ENCODE data around the gene LRP1B.

Gene LRP1B

DNA sequence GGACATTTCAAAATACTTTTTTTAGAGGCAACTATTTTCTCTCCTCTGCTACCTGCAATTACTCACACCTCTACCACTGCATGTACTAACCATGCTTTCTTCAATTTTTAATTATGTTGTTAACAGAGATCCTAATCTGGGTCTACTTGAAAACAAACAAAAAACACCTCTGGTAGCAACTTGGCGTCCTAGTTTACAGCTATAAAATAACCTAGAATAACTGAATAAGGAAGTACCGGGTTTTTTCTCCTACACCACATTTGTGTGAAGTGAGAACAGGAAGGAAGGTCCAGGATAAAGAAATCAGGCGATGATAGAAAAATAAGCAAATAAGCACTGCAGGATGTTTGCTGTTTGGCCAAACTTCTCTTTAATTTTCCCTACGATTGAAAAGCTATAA is 633.5 kb downstream of the LRP1B start:
- Histone ChIP-seq H3K79me2 (ENCODE audit: control insufficient read depth, insufficient read depth, low read length) (no peaks in the 10 kb centered on the region), H2BK15ac (replicated peaks; ENCODE audit: low read depth) (no peak overlapping the region), H3K56ac (ENCODE audit: low read length) (no peak overlapping the region), H3K27me3 (ENCODE audit: insufficient read depth, low read length, poor library complexity) (no peaks in the 10 kb centered on the region), H3K4me3 (ENCODE audit: low read length) (no peak overlapping the region), H3K4ac (ENCODE audit: low read depth, low read length) (no peak overlapping the region), H2BK5ac (ENCODE audit: low read length) (no peak overlapping the region), H4K8ac (ENCODE audit: low read depth, low read length) (no peak overlapping the region), H3K18ac (ENCODE audit: low read length) (no peak overlapping the region), H3K79me1 (ENCODE audit: low read length) (no peaks in the 10 kb centered on the region), H3K23ac (ENCODE audit: low read length) (no peak overlapping the region), H4K5ac (ENCODE audit: low read length) (no peak overlapping the region), H3K36me3 (ENCODE audit: control insufficient read depth, insufficient read depth, low read length) (no peaks in the 10 kb centered on the region), H3K9ac (ENCODE audit: low read length) (no peak overlapping the region), H3K4me1 (ENCODE audit: control insufficient read depth, low read depth, low read length) (no peaks in the 10 kb centered on the region), H2BK120ac (ENCODE audit: low read depth, low read length) (no peak overlapping the region), H2AK5ac (ENCODE audit: low read length) (no peak overlapping the region), H3K4me2 (ENCODE audit: low read length) (no peak overlapping the region), H3K27ac (ENCODE audit: low read depth, low read length) (no peak overlapping the region)
- WGBS (ENCODE audit: extremely low coverage, insufficient coverage, low lambda C conversion rate): no CpG with 5 or more reads among the region's 4 CpGs
- no peak for DNase-seq

DNA sequence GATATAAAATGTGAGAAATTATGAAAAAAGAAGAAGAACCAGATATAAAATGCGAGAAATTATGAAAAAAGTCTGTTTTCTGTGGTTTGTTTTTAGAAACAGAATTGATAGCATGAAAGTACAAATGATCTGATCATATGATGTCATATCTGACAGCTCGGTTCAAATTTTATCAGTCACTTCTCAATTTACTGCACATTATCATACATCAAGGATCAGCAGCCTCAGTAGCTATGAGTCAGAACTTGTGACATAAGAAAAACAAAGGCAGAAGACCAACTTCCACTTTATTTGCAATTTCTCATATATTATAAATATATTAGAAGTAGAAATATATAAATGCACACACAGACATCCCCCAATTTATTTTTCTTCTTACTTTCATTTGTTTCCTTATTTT is 634.0 kb downstream of the LRP1B start:
- H2BK120ac ChIP-seq (ENCODE audit: low read depth, low read length): no peak overlapping the region
- 100% methylated on average over 1 of the region's 2 CpGs for WGBS (ENCODE audit: extremely low coverage, insufficient coverage, low lambda C conversion rate)

DNA sequence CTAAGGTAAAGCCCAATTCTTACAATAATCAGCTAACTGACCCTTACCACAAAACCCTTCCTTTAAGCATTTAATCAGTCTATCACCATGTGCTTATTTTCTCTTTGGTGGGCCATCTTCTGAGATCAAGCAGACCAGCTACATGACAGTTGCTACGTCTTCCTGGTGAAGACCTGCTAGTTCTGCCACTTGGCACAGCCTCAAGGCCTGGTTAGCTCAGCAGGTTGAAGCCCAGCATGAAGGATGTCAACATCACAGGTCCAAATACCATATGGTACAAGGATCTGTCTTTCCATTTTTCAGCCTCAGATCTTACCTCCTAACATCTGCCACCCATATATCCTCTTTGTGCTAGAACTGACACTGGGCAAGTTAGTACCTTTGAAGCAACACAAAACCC is 636.9 kb downstream of the LRP1B start:
- Histone ChIP-seq H3K79me1 (ENCODE audit: low read length) (no peaks in the 10 kb centered on the region), H3K9ac (ENCODE audit: low read length) (no peak overlapping the region), H2BK15ac (replicated peaks; ENCODE audit: low read depth) (no peak overlapping the region), H4K8ac (ENCODE audit: low read depth, low read length) (no peak overlapping the region), H3K56ac (ENCODE audit: low read length) (no peak overlapping the region), H3K36me3 (ENCODE audit: control insufficient read depth, insufficient read depth, low read length) (no peaks in the 10 kb centered on the region), H3K4me1 (ENCODE audit: control insufficient read depth, low read depth, low read length) (no peaks in the 10 kb centered on the region), H3K27me3 (ENCODE audit: insufficient read depth, low read length, poor library complexity) (no peaks in the 10 kb centered on the region), H3K4me3 (ENCODE audit: low read length) (no peak overlapping the region), H2AK5ac (ENCODE audit: low read length) (no peak overlapping the region), H3K4ac (ENCODE audit: low read depth, low read length) (no peak overlapping the region), H2BK5ac (ENCODE audit: low read length) (no peak overlapping the region), H3K23ac (ENCODE audit: low read length) (no peak overlapping the region), H2BK120ac (ENCODE audit: low read depth, low read length) (no peak overlapping the region), H3K79me2 (ENCODE audit: control insufficient read depth, insufficient read depth, low read length) (no peaks in the 10 kb centered on the region), H3K18ac (ENCODE audit: low read length) (no peak overlapping the region), H4K5ac (ENCODE audit: low read length) (no peak overlapping the region), H3K27ac (ENCODE audit: low read depth, low read length) (no peak overlapping the region), H3K4me2 (ENCODE audit: low read length) (no peak overlapping the region)
- no peak for DNase-seq
- whole genome bisulfite sequencing (ENCODE audit: extremely low coverage, insufficient coverage, low lambda C conversion rate): no CpG with 5 or more reads among the region's 1 CpG

More for the DNA sequence above, 634.0 kb downstream of the LRP1B start:
- no peak overlapping the region for H3K4me3 ChIP-seq (ENCODE audit: low read length)
- H3K4me1 ChIP-seq (ENCODE audit: control insufficient read depth, low read depth, low read length): no peaks in the 10 kb centered on the region
- H3K4ac ChIP-seq (ENCODE audit: low read depth, low read length): no peak overlapping the region
- no peak overlapping the region for H3K18ac ChIP-seq (ENCODE audit: low read length)
- H3K27ac ChIP-seq (ENCODE audit: low read depth, low read length): no peak overlapping the region
- no peaks in the 10 kb centered on the region for H3K79me1 ChIP-seq (ENCODE audit: low read length)
- H2BK15ac ChIP-seq (replicated peaks; ENCODE audit: low read depth): no peak overlapping the region
- H3K56ac ChIP-seq (ENCODE audit: low read length): no peak overlapping the region
- H3K36me3 ChIP-seq (ENCODE audit: control insufficient read depth, insufficient read depth, low read length): no peaks in the 10 kb centered on the region
- H2AK5ac ChIP-seq (ENCODE audit: low read length): no peak overlapping the region
- no peak overlapping the region for H2BK5ac ChIP-seq (ENCODE audit: low read length)
- no peak for DNase-seq
- no peak overlapping the region for H3K9ac ChIP-seq (ENCODE audit: low read length)
- no peak overlapping the region for H3K4me2 ChIP-seq (ENCODE audit: low read length)
- H3K23ac ChIP-seq (ENCODE audit: low read length): no peak overlapping the region
- H3K27me3 ChIP-seq (ENCODE audit: insufficient read depth, low read length, poor library complexity): no peaks in the 10 kb centered on the region
- no peaks in the 10 kb centered on the region for H3K79me2 ChIP-seq (ENCODE audit: control insufficient read depth, insufficient read depth, low read length)
- H4K5ac ChIP-seq (ENCODE audit: low read length): no peak overlapping the region
- no peak overlapping the region for H4K8ac ChIP-seq (ENCODE audit: low read depth, low read length)

DNA sequence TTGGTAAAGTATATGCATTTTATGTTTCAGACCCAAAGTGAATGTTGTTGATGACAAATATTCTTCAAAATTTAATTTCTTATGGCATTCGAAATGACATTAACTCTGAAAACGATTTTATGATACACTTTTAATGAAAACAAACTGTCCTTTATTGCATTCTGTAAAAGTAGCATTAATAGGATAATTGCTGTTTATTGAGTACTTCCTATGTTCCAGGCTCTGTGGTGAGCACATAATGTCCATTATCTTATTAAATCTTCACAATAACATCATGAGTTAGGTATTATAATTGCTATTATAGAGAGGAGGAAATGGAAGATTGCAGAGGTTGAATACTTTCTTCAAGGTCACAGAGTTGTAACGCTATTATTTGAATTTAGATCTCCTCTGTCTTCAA is 638.0 kb downstream of the LRP1B start:
- no peaks in the 10 kb centered on the region for H3K79me2 ChIP-seq (ENCODE audit: control insufficient read depth, insufficient read depth, low read length)
- H3K4me3 ChIP-seq (ENCODE audit: low read length): no peak overlapping the region
- H3K27ac ChIP-seq (ENCODE audit: low read depth, low read length): no peak overlapping the region
- H3K79me1 ChIP-seq (ENCODE audit: low read length): no peaks in the 10 kb centered on the region
- no peak overlapping the region for H2AK5ac ChIP-seq (ENCODE audit: low read length)
- no peaks in the 10 kb centered on the region for H3K36me3 ChIP-seq (ENCODE audit: control insufficient read depth, insufficient read depth, low read length)
- no peak overlapping the region for H3K9ac ChIP-seq (ENCODE audit: low read length)
- no peak for DNase-seq
- no peak overlapping the region for H3K18ac ChIP-seq (ENCODE audit: low read length)
- H3K4me1 ChIP-seq (ENCODE audit: control insufficient read depth, low read depth, low read length): no peaks in the 10 kb centered on the region
- no peak overlapping the region for H4K5ac ChIP-seq (ENCODE audit: low read length)
- no peak overlapping the region for H4K8ac ChIP-seq (ENCODE audit: low read depth, low read length)
- no peak overlapping the region for H2BK120ac ChIP-seq (ENCODE audit: low read depth, low read length)
- H3K4me2 ChIP-seq (ENCODE audit: low read length): no peak overlapping the region
- no peak overlapping the region for H3K4ac ChIP-seq (ENCODE audit: low read depth, low read length)
- H3K56ac ChIP-seq (ENCODE audit: low read length): no peak overlapping the region
- H2BK5ac ChIP-seq (ENCODE audit: low read length): no peak overlapping the region
- H3K23ac ChIP-seq (ENCODE audit: low read length): no peak overlapping the region
- no peaks in the 10 kb centered on the region for H3K27me3 ChIP-seq (ENCODE audit: insufficient read depth, low read length, poor library complexity)
- no CpG with 5 or more reads among the region's 3 CpGs for WGBS (ENCODE audit: extremely low coverage, insufficient coverage, low lambda C conversion rate)
- no peak overlapping the region for H2BK15ac ChIP-seq (replicated peaks; ENCODE audit: low read depth)

DNA sequence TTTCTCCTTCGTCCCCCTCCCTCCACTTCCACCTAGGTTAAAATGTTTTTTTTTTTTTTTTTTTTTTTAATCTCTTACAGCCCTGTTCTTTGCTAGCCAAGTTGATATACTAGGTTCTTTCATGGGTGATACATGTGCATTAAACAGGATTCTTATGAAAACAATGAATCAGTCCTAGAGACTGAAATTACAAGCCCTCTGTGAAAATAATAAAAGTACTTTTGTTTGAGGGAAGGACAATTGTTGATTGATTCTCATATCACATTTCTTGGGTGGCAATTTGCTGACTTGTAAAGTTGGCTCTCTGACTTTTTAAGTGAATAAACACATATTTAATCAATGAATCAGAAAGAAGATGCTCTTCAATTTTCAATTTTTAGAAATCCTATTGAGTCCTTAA is 639.9 kb downstream of the LRP1B start:
- H3K4me2 ChIP-seq (ENCODE audit: low read length): no peak overlapping the region
- H3K56ac ChIP-seq (ENCODE audit: low read length): no peak overlapping the region
- DNase-seq: no peak
- H4K8ac ChIP-seq (ENCODE audit: low read depth, low read length): no peak overlapping the region
- WGBS (ENCODE audit: extremely low coverage, insufficient coverage, low lambda C conversion rate): no CpG with 5 or more reads among the region's 1 CpG
- no peak overlapping the region for H3K27ac ChIP-seq (ENCODE audit: low read depth, low read length)
- no peaks in the 10 kb centered on the region for H3K79me2 ChIP-seq (ENCODE audit: control insufficient read depth, insufficient read depth, low read length)
- H4K5ac ChIP-seq (ENCODE audit: low read length): no peak overlapping the region
- H3K27me3 ChIP-seq (ENCODE audit: insufficient read depth, low read length, poor library complexity): no peaks in the 10 kb centered on the region
- H2BK15ac ChIP-seq (replicated peaks; ENCODE audit: low read depth): no peak overlapping the region
- no peak overlapping the region for H3K23ac ChIP-seq (ENCODE audit: low read length)
- H3K36me3 ChIP-seq (ENCODE audit: control insufficient read depth, insufficient read depth, low read length): no peaks in the 10 kb centered on the region
- no peaks in the 10 kb centered on the region for H3K4me1 ChIP-seq (ENCODE audit: control insufficient read depth, low read depth, low read length)
- H3K18ac ChIP-seq (ENCODE audit: low read length): no peak overlapping the region
- no peak overlapping the region for H2AK5ac ChIP-seq (ENCODE audit: low read length)
- H3K9ac ChIP-seq (ENCODE audit: low read length): no peak overlapping the region
- H2BK120ac ChIP-seq (ENCODE audit: low read depth, low read length): no peak overlapping the region
- no peak overlapping the region for H2BK5ac ChIP-seq (ENCODE audit: low read length)
- no peak overlapping the region for H3K4me3 ChIP-seq (ENCODE audit: low read length)
- H3K79me1 ChIP-seq (ENCODE audit: low read length): no peaks in the 10 kb centered on the region
- H3K4ac ChIP-seq (ENCODE audit: low read depth, low read length): no peak overlapping the region

DNA sequence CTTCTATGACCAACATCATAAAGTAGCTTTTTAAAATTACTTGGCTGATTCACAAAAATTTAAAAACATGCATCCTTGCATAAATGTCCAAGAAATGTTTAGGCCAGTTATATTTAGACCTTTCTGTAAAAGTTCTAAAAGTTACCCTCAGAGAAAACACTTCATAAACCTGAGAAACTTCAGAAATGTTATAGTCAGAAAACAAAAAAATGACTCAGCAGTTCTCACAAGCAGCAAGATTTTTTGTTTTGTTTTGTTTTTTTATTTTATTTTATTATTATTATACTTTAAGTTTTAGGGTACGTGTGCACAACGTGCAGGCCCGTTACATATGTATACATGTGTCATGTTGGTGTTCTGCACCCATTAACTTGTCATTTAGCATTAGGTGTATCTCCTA is 648.1 kb downstream of the LRP1B start:
- no peak overlapping the region for H3K18ac ChIP-seq (ENCODE audit: low read length)
- no peak overlapping the region for H2BK120ac ChIP-seq (ENCODE audit: low read depth, low read length)
- no peaks in the 10 kb centered on the region for H3K79me2 ChIP-seq (ENCODE audit: control insufficient read depth, insufficient read depth, low read length)
- H3K56ac ChIP-seq (ENCODE audit: low read length): no peak overlapping the region
- H3K27me3 ChIP-seq (ENCODE audit: insufficient read depth, low read length, poor library complexity): no peaks in the 10 kb centered on the region
- H3K4me2 ChIP-seq (ENCODE audit: low read length): no peak overlapping the region
- H3K27ac ChIP-seq (ENCODE audit: low read depth, low read length): no peak overlapping the region
- no peak overlapping the region for H3K9ac ChIP-seq (ENCODE audit: low read length)
- H3K23ac ChIP-seq (ENCODE audit: low read length): no peak overlapping the region
- H2AK5ac ChIP-seq (ENCODE audit: low read length): no peak overlapping the region
- no peak overlapping the region for H3K4ac ChIP-seq (ENCODE audit: low read depth, low read length)
- no peaks in the 10 kb centered on the region for H3K79me1 ChIP-seq (ENCODE audit: low read length)
- no peak for DNase-seq
- no peak overlapping the region for H2BK5ac ChIP-seq (ENCODE audit: low read length)
- H3K36me3 ChIP-seq (ENCODE audit: control insufficient read depth, insufficient read depth, low read length): no peaks in the 10 kb centered on the region
- no peak overlapping the region for H2BK15ac ChIP-seq (replicated peaks; ENCODE audit: low read depth)
- no peaks in the 10 kb centered on the region for H3K4me1 ChIP-seq (ENCODE audit: control insufficient read depth, low read depth, low read length)
- WGBS (ENCODE audit: extremely low coverage, insufficient coverage, low lambda C conversion rate): no CpG with 5 or more reads among the region's 3 CpGs
- no peak overlapping the region for H4K8ac ChIP-seq (ENCODE audit: low read depth, low read length)
- H4K5ac ChIP-seq (ENCODE audit: low read length): no peak overlapping the region
- H3K4me3 ChIP-seq (ENCODE audit: low read length): no peak overlapping the region
